ENCODE results near the gene LRP10.

LRP10 gene

DNA sequence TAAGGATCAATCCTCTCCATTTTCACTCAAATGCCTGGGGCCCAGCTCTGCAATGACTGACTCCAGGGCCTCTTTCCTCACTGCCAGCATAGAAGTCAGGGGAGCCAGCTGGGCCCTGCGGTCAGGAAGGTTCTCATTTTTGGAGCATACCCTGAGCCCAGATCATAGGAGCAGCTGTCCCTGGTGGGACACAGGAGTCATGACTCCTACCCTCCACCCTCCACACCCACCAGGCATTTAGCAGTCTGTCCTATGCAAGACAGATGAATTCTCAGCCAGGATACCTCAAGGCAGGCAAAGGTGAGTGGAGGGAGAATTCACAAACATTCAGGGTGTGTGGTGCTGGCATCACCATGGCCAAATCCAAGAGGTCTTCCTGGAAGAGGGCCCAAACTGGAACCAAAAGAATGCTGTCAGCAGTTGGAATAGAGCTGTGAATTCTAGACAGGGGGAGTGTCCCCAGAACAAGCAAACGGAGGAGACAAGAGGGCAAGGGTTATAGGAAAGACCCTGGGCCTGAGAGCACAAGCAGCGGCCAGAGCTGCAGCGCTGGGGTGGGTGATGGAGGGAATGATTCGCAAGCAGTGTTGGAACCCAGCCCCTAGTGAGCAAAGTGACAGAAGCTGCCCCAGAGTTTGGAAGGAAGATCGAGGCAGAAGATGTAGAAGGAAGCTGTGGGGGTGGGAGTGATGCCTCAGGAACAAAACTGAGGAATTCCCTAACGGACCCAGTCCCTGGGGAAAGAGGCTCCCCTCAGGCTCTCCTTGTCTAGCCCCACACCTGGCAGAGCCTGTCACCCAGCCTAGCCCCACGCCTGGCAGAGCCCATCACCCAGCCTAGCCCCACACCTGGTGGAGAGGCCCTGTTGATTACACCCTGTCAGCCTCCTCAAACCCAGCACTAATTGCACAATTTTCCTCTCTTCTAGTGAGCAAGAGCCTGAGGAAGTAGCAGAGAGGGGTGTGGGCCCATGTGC lies 7.0 kb downstream of the LRP10 start:
- WGBS, 2 experiments: 85 to 91% methylated on average over 8 of the region's 8 CpGs
- Histone ChIP-seq H3K4me1 (ENCODE audit: control insufficient read depth, insufficient read depth, low read length) (peaks cover 17% of the 10 kb centered on the region), H3K9me3 (ENCODE audit: control insufficient read depth, low read length) (no peaks in the 10 kb centered on the region), H3K36me3 (ENCODE audit: control insufficient read depth, insufficient read depth, low read length) (no peaks in the 10 kb centered on the region), H3K27ac (ENCODE audit: insufficient read depth, low read depth, low read length, poor library complexity, severe bottlenecking) (no peak overlapping the region), H3K4me3 (ENCODE audit: insufficient read depth, low read depth, low read length) (no peak overlapping the region), H3K27me3 (ENCODE audit: control insufficient read depth, insufficient read depth, low read length, poor library complexity, severe bottlenecking) (no peaks in the 10 kb centered on the region)

DNA sequence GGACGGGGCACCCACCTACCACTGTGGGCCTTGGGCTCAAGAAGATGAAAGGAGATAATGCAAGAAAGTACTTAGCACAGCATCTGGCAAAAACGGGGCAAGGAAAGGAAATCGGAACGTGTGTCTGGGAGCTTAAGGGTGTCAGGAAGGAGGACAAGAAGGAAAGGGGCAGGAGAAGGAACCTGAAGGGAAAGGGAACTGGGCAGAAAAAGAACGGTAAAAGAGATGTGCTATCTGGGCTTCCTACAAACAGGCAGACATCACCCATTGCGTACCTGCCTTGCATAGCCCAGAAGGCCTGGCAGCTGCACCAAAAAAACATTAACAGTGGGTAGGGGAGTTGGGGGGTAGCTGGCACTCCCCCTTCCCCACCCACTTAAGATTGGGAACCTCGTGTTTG lies 10.5 kb downstream of the LRP10 start:
- no peaks in the 10 kb centered on the region for H3K36me3 ChIP-seq (ENCODE audit: control insufficient read depth, insufficient read depth, low read length)
- H3K4me3 ChIP-seq (ENCODE audit: insufficient read depth, low read depth, low read length): no peak overlapping the region
- H3K27ac ChIP-seq (ENCODE audit: insufficient read depth, low read depth, low read length, poor library complexity, severe bottlenecking): no peak overlapping the region
- 71 to 73% methylated on average over 7 of the region's 7 CpGs for WGBS, 2 experiments
- peaks cover 22% of the 10 kb centered on the region for H3K27me3 ChIP-seq (ENCODE audit: control insufficient read depth, insufficient read depth, low read length, poor library complexity, severe bottlenecking)
- no peaks in the 10 kb centered on the region for H3K9me3 ChIP-seq (ENCODE audit: control insufficient read depth, low read length)
- H3K4me1 ChIP-seq (ENCODE audit: control insufficient read depth, insufficient read depth, low read length): peaks cover 33% of the 10 kb centered on the region

DNA sequence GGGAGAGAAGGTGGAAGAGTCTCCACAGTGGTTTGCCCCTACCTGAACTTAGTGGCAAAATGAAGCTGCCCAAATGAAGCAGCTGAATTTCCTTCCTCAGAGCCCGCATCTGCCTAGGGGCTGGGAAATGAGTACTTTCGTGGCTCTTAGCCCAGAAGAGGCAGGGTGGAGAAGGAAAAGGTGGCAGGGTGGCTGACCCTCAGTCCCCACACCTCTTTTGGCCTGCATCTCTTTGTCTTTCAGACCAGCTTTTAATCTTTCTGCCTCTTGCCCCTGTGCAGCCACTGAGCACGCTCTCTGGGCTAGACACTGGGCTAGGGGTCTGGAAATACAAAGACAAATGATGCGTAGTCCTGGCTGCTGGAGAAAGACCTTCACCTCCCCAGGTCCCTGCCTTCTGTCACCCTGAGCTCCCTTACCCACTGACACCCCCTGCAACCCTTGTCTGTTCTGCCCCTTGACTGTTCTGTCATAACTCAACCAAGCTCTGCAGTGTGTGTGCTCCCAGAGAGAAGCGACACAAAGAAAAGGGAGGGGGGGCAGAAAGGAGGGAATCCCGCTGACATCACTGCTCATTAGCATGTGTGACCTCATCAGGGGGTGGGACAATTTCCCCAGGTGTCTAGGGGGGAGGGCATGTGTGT lies 11.1 kb downstream of the LRP10 start:
- no peaks in the 10 kb centered on the region for H3K36me3 ChIP-seq (ENCODE audit: control insufficient read depth, insufficient read depth, low read length)
- peaks cover 33% of the 10 kb centered on the region for H3K4me1 ChIP-seq (ENCODE audit: control insufficient read depth, insufficient read depth, low read length)
- H3K27ac ChIP-seq (ENCODE audit: insufficient read depth, low read depth, low read length, poor library complexity, severe bottlenecking): peak overlapping the region; percentile 56
- no peak overlapping the region for H3K4me3 ChIP-seq (ENCODE audit: insufficient read depth, low read depth, low read length)
- H3K9me3 ChIP-seq (ENCODE audit: control insufficient read depth, low read length): no peaks in the 10 kb centered on the region
- peaks cover 22% of the 10 kb centered on the region for H3K27me3 ChIP-seq (ENCODE audit: control insufficient read depth, insufficient read depth, low read length, poor library complexity, severe bottlenecking)
- WGBS, 2 experiments: 41 to 42% methylated on average over 6 of the region's 6 CpGs

DNA sequence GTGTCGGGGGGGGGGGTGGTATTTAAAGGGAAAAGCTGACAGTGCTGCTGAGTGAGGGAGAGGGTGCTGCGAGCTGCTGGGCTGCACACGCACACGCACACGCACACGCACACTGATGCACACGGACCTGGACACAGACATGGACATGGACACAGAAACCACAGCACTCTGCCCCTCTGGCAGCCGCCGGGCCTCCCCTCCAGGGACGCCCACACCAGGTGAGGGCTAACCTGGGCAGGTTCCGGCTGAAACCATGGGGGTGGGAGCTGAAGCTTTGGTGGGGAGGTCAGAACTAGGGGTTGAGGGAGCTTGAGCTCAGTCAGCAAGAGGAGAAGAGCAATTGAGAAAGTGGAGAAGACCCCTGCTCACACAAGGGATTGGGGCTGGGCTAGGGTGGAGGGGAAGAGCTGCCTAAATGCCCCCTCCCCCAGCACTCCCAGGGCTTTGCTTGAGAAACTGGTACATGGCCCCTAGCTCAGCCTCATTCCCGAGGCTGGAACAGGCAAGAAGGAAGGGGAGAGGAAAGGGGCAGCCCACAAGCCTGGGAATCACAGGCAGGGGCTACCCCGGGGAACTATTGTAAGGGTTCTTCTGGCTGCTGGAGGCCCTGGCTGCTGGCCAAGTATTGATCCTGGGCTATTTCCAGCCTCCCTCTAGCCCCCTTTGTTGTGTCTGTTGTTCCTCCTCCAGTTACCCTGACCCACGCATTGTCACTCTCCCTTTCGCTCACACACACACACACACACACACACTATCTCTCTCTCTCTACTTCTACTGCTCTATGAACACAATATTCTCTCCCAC lies 11.8 kb downstream of the LRP10 start, which contains the start of gene REM2:
Gene REM2 (plus strand): TSS at position 50 of the 804 bp plus-strand sequence. CDS start 66 bp downstream, at position 116.
- H3K9me3 ChIP-seq (ENCODE audit: control insufficient read depth, low read length): no peaks in the 10 kb centered on the region
- no peaks in the 10 kb centered on the region for H3K36me3 ChIP-seq (ENCODE audit: control insufficient read depth, insufficient read depth, low read length)
- peaks cover 38% of the 10 kb centered on the region for H3K4me1 ChIP-seq (ENCODE audit: control insufficient read depth, insufficient read depth, low read length)
- H3K27me3 ChIP-seq (ENCODE audit: control insufficient read depth, insufficient read depth, low read length, poor library complexity, severe bottlenecking): peaks cover 22% of the 10 kb centered on the region
- H3K27ac ChIP-seq (ENCODE audit: insufficient read depth, low read depth, low read length, poor library complexity, severe bottlenecking): peak within 1 kb of the TSS; percentile 56
- WGBS, 2 experiments: 15 to 19% methylated on average over 14 to 15 of the region's 15 CpGs
- no peak within 1 kb of the TSS for H3K4me3 ChIP-seq (ENCODE audit: insufficient read depth, low read depth, low read length)

DNA sequence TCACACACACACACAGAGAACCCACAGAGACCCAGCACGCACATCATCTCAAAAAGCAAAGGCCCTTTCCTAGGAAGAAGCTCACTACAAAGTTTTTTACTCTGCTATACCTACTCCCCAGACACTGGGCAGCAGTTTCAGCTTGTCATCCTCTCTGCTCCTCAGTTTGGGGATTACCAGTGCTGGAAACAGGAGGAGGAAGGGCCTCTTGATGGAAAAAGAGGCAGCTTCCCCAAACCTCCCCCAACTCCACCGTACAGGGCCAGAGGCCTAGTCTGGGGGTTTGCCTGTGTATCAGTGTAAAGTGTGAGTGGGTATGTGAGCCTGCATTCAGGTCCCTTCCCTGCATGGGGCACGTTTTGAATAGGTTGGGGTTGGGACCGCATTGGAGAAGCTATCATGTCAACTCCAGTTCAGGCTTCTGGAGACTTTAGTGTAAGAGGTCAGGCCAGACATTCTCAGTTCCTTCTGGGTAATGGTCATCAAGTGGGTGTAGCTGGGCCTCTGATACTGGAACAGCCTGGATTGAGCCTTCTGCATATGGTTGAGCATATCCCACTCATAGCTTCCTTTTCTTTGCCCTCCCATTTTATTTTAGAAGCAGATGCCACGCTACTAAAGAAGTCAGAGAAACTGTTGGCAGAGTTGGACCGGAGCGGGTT lies 12.7 kb downstream of the LRP10 start:
- H3K4me3 ChIP-seq (ENCODE audit: insufficient read depth, low read depth, low read length): no peak overlapping the region
- peaks cover 22% of the 10 kb centered on the region for H3K27me3 ChIP-seq (ENCODE audit: control insufficient read depth, insufficient read depth, low read length, poor library complexity, severe bottlenecking)
- H3K4me1 ChIP-seq (ENCODE audit: control insufficient read depth, insufficient read depth, low read length): peaks cover 38% of the 10 kb centered on the region
- H3K27ac ChIP-seq (ENCODE audit: insufficient read depth, low read depth, low read length, poor library complexity, severe bottlenecking): peak overlapping the region; percentile 41
- H3K9me3 ChIP-seq (ENCODE audit: control insufficient read depth, low read length): no peaks in the 10 kb centered on the region
- 83% methylated on average over 7 of the region's 7 CpGs for WGBS, 2 experiments
- no peaks in the 10 kb centered on the region for H3K36me3 ChIP-seq (ENCODE audit: control insufficient read depth, insufficient read depth, low read length)

DNA sequence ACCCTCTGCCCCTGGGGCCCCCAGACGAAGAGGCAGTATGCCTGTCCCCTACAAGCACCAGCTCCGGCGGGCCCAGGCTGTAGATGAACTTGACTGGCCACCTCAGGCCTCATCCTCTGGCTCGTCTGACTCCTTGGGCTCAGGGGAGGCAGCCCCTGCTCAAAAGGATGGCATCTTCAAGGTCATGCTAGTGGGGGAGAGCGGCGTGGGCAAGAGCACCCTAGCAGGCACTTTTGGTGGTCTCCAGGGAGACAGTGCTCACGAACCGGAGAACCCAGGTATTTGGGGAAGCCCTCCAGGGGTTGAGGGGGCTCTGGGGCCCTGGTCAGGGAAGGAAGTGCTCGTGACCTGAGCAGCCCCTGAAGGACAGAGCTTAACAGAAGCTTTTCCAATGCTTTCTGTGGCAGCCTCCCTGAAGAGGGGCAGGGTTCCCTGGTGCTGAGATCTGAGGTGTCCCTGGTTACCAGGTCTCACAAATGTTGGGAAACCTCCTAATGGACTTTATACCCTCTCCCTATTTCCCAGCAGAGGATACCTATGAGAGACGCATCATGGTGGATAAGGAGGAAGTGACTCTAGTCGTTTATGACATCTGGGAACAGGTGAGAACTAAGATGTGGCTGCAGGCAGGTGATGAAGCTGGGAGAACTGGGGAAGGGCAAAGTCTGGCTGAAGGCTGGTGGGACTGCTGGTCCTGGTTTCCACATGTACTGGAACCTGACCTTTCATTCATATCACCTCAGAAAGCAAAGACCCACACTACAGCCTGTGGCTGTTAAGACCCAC lies 13.4 kb downstream of the LRP10 start:
- peaks cover 22% of the 10 kb centered on the region for H3K27me3 ChIP-seq (ENCODE audit: control insufficient read depth, insufficient read depth, low read length, poor library complexity, severe bottlenecking)
- WGBS, 2 experiments: 91 to 94% methylated on average over 11 of the region's 11 CpGs
- no peak overlapping the region for H3K4me3 ChIP-seq (ENCODE audit: insufficient read depth, low read depth, low read length)
- H3K9me3 ChIP-seq (ENCODE audit: control insufficient read depth, low read length): no peaks in the 10 kb centered on the region
- no peak overlapping the region for H3K27ac ChIP-seq (ENCODE audit: insufficient read depth, low read depth, low read length, poor library complexity, severe bottlenecking)
- peaks cover 38% of the 10 kb centered on the region for H3K4me1 ChIP-seq (ENCODE audit: control insufficient read depth, insufficient read depth, low read length)
- no peaks in the 10 kb centered on the region for H3K36me3 ChIP-seq (ENCODE audit: control insufficient read depth, insufficient read depth, low read length)

DNA sequence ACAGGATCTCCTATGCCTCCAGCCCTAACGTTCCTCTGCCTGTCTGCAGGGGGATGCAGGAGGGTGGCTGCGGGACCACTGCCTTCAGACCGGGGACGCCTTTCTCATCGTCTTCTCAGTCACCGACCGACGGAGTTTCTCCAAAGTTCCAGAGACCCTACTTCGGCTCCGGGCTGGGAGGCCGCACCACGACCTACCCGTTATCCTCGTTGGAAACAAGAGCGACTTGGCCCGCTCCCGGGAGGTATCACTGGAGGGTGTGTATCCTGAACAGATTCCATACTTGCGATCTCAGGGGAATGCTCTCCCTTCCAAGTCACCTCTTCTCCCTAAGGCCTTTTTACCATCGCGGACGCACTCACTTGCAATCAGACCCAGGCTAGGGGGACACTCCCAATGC lies 14.4 kb downstream of the LRP10 start:
- Histone ChIP-seq H3K27ac (ENCODE audit: insufficient read depth, low read depth, low read length, poor library complexity, severe bottlenecking) (no peak overlapping the region), H3K27me3 (ENCODE audit: control insufficient read depth, insufficient read depth, low read length, poor library complexity, severe bottlenecking) (peaks cover 22% of the 10 kb centered on the region), H3K4me1 (ENCODE audit: control insufficient read depth, insufficient read depth, low read length) (peaks cover 38% of the 10 kb centered on the region), H3K4me3 (ENCODE audit: insufficient read depth, low read depth, low read length) (peak overlapping the region; percentile 73), H3K36me3 (ENCODE audit: control insufficient read depth, insufficient read depth, low read length) (no peaks in the 10 kb centered on the region), H3K9me3 (ENCODE audit: control insufficient read depth, low read length) (no peaks in the 10 kb centered on the region)
- WGBS, 2 experiments: 90 to 92% methylated on average over 21 of the region's 21 CpGs

DNA sequence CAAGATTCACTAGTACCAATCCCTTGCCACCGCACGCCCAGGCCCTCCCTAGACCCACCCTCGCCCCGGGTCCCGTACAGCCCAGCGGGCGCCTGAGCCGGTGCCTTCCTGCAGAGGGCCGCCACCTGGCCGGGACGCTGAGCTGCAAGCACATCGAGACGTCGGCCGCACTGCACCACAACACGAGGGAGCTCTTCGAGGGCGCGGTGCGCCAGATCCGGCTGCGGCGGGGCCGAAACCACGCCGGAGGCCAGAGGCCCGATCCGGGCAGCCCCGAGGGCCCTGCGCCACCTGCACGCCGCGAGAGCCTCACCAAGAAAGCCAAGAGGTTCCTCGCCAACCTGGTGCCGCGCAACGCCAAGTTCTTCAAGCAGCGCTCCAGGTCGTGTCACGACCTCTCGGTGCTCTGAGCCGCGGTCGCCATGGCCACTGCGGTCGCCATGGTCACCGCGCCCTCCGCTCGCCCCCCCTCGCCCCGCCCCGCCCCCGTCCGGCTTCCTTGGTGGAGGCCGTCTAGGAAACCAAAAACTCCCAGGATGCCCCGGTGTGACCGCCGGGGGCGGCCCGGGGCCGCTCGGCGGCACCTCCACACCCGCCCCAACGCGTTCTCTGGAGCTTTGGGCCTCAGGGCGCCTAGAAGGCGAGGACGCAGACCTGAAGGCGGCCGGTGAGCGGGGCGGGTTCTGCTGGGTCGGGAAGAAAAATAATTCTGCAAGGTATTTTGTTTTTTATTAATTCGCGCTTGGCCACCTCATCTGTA lies 15.1 kb downstream of the LRP10 start:
- peaks cover 38% of the 10 kb centered on the region for H3K4me1 ChIP-seq (ENCODE audit: control insufficient read depth, insufficient read depth, low read length)
- H3K9me3 ChIP-seq (ENCODE audit: control insufficient read depth, low read length): no peaks in the 10 kb centered on the region
- 3 to 4% methylated on average over 77 of the region's 77 CpGs for WGBS, 2 experiments
- H3K4me3 ChIP-seq (ENCODE audit: insufficient read depth, low read depth, low read length): peak overlapping the region; percentile 73
- H3K27ac ChIP-seq (ENCODE audit: insufficient read depth, low read depth, low read length, poor library complexity, severe bottlenecking): peak overlapping the region; percentile 90
- H3K36me3 ChIP-seq (ENCODE audit: control insufficient read depth, insufficient read depth, low read length): no peaks in the 10 kb centered on the region
- peaks cover 22% of the 10 kb centered on the region for H3K27me3 ChIP-seq (ENCODE audit: control insufficient read depth, insufficient read depth, low read length, poor library complexity, severe bottlenecking)
